Endothelial cell of umbilical vein (primary cell): ENCODE results near the gene GSDME. TPM values are rescaled to one million over a fixed set of nuclear protein-coding genes. Genes with fewer than 3 reads are reported as not detected.

Source experiments
- BruUV-seq: library from RNA; stranded (reverse); fragments of 400-500 nt; replicated peaks from 2 replicates; lab custom pipeline; 2021; lab: Mats Ljungman, UMichigan
- CTCF ChIA-PET: fragments of 300-600, 350-600 bp; sonication (Branson Sonifier 250); formaldehyde crosslinking; loops from one replicate; lab custom pipeline; 2021; ENCODE audit warnings: antibody characterized with exemption, inconsistent platforms; lab: Charles Lee
- POLR2A ChIA-PET: fragments of 300-600, 350-600 bp; sonication (Branson Sonifier 250); formaldehyde crosslinking; loops from one replicate; lab custom pipeline; 2021; ENCODE audit warnings: antibody characterized with exemption, inconsistent platforms; lab: Charles Lee
- DNase-seq: peaks from one replicate; pipeline ENCODE4 v3.0.0-alpha.2; 2011; ENCODE audit warnings: low read depth, low spot score
- FAIRE-seq: peaks from 2 replicates; lab custom pipeline; 2011; peaks lifted over from hg19 to GRCh38; lab: Jason Lieb, UNC
- H2AFZ ChIP-seq: 2 replicates; pipeline ENCODE4 v1.6.0; 2012; ENCODE audit warnings: low read depth, low read length, control low read depth, inconsistent platforms
- H3K27ac ChIP-seq: 2 replicates; pipeline ENCODE4 v1.5.1; 2011; ENCODE audit warnings: low read depth, mild to moderate bottlenecking, control low read depth, low read length, moderate library complexity; ENCODE audit not compliant: insufficient read depth
- H3K27me3 ChIP-seq, 2 experiments: 2 replicates each; pipeline versions ENCODE4 v1.6.0 to v1.6.1; 2011; ENCODE audit warnings: low read length in 2 of 2, mixed read lengths in 1 of 2; ENCODE audit not compliant: control insufficient read depth in 2 of 2, insufficient read depth in 2 of 2
- H3K36me3 ChIP-seq, 2 experiments: 2 replicates in 1 of 2; 3 replicates in 1 of 2; pipeline ENCODE4 v1.5.1; 2011; ENCODE audit warnings: low read length in 2 of 2, mild to moderate bottlenecking in 1 of 2, moderate library complexity in 1 of 2; ENCODE audit not compliant: control insufficient read depth in 2 of 2, insufficient read depth in 2 of 2; ENCODE audit errors: extremely low read depth in 1 of 2
- H3K4me1 ChIP-seq: 3 replicates; pipeline ENCODE4 v1.5.1; 2011; ENCODE audit warnings: mild to moderate bottlenecking, low read length; ENCODE audit not compliant: control insufficient read depth, insufficient read depth; ENCODE audit errors: extremely low read depth
- H3K4me2 ChIP-seq: 2 replicates; pipeline ENCODE4 v1.6.1; 2011; ENCODE audit warnings: low read length, control low read depth, mixed read lengths; ENCODE audit not compliant: insufficient read depth
- H3K4me3 ChIP-seq, 3 experiments: fragments of 200-600 bp in 1 of 3; sonication (generic), shearing (Covaris generic) in 1 of 3; replicated peaks in 1 of 3; 2 replicates each; pipeline ENCODE4 v1.5.1; 2011 to 2016; ENCODE audit warnings: control low read depth in 3 of 3, low read length in 3 of 3, mild to moderate bottlenecking in 2 of 3, inconsistent platforms in 1 of 3, low read depth in 1 of 3, moderate library complexity in 1 of 3; ENCODE audit not compliant: insufficient read depth in 1 of 3
- H3K79me2 ChIP-seq: 2 replicates; pipeline ENCODE4 v1.6.0; 2012; ENCODE audit warnings: low read length, inconsistent platforms; ENCODE audit not compliant: control insufficient read depth, insufficient read depth
- H3K9ac ChIP-seq: replicated peaks from 2 replicates; pipeline ENCODE3; 2011; ENCODE audit warnings: low read length, control low read depth; ENCODE audit not compliant: insufficient read depth; ENCODE audit errors: extremely low read depth
- H3K9me1 ChIP-seq: replicated peaks from 3 replicates; pipeline ENCODE4 v1.6.0; 2011; ENCODE audit warnings: mild to moderate bottlenecking, low read length; ENCODE audit not compliant: control insufficient read depth, insufficient read depth; ENCODE audit errors: extremely low read depth
- H3K9me3 ChIP-seq: replicated peaks from 2 replicates; pipeline ENCODE4 v1.5.1; 2012; ENCODE audit warnings: low read length, inconsistent platforms; ENCODE audit not compliant: control insufficient read depth, insufficient read depth
- H4K20me1 ChIP-seq: replicated peaks from 2 replicates; pipeline ENCODE3; 2011; ENCODE audit warnings: mild to moderate bottlenecking, low read length; ENCODE audit not compliant: control insufficient read depth, insufficient read depth; ENCODE audit errors: extremely low read depth
- CTCF ChIP-seq, 2 donors: IDR thresholded peaks; 1 replicate in 1 of 2; 2 replicates in 1 of 2; pipeline ENCODE4 v1.5.1; 2011; ENCODE audit warnings: low read length in 2 of 2, mild to moderate bottlenecking in 2 of 2, moderate library complexity in 2 of 2, control low read depth in 1 of 2, inconsistent platforms in 1 of 2, low read depth in 1 of 2; ENCODE audit not compliant: insufficient read depth in 1 of 2; ENCODE audit errors: extremely low read depth in 1 of 2
- EZH2 ChIP-seq: IDR thresholded peaks from 2 replicates; pipeline ENCODE4 v1.6.1; 2012; ENCODE audit warnings: borderline replicate concordance, low read depth, mild to moderate bottlenecking, moderate library complexity, low read length, inconsistent platforms; ENCODE audit not compliant: severe bottlenecking
- FOS ChIP-seq: IDR thresholded peaks from 2 replicates; pipeline ENCODE4 v1.6.1; 2011; ENCODE audit warnings: mild to moderate bottlenecking, low read length, moderate library complexity, borderline replicate concordance; ENCODE audit not compliant: insufficient read depth
- GATA2 ChIP-seq: IDR thresholded peaks from 2 replicates; pipeline ENCODE4 v1.7.0; 2011; ENCODE audit warnings: low read depth, mild to moderate bottlenecking, moderate library complexity, mixed read lengths, low read length; ENCODE audit not compliant: insufficient read length, insufficient read depth
- JUN ChIP-seq: IDR thresholded peaks from 2 replicates; pipeline ENCODE4 v1.6.1; 2011; ENCODE audit warnings: borderline replicate concordance, low read depth; ENCODE audit not compliant: insufficient read length, insufficient read depth
- MAX ChIP-seq: IDR thresholded peaks from 2 replicates; pipeline ENCODE4 v1.6.1; 2011; ENCODE audit not compliant: insufficient read depth, insufficient read length
- MYC ChIP-seq: IDR thresholded peaks from one replicate; pipeline ENCODE4 v1.6.1; 2011; ENCODE audit warnings: mild to moderate bottlenecking, low read depth, low read length
- POLR2A ChIP-seq: IDR thresholded peaks from 2 replicates; pipeline ENCODE4 v1.6.1; 2012; ENCODE audit warnings: low read depth, mild to moderate bottlenecking, control low read depth, low read length
- POLR2AphosphoS5 ChIP-seq: IDR thresholded peaks from 2 replicates; pipeline ENCODE4 v1.6.1; 2012; ENCODE audit warnings: low read depth, mild to moderate bottlenecking, control low read depth, low read length, moderate library complexity; ENCODE audit not compliant: insufficient read depth
- dilution Hi-C: fragments of 300-500 bp; cut with MboI; formaldehyde crosslinking; loops from one replicate; pipeline ENCODE4 v1.15.0; 2019; ENCODE audit warnings: low sequenced_read_pairs; ENCODE audit not compliant: extremely low pct_ligation_motif_present
- intact Hi-C: fragments of 100-400 bp; cut with micrococcal nuclease; formaldehyde crosslinking; loops from one replicate; pipeline ENCODE4 v1.10.0; 2022
- polyA plus RNA-seq, 4 experiments: library from polyadenylated mRNA; depleted of rRNA in 3 of 4; stranded (reverse) in 3 of 4; unstranded in 1 of 4; fragments of >200 nt; gene quantifications; 2 replicates each; pipeline versions ENCODE4 v1.2.1 to v1.2.3, GENCODE V29; 2011 to 2012; ENCODE audit warnings: missing spikeins in 1 of 4
- total RNA-seq: library from RNA; stranded (reverse); gene quantifications from 2 replicates; pipeline ENCODE4 v1.2.3, GENCODE V29; 2021

The GSDME gene
- total and polyA plus RNA-seq, 2 donors (not counting 3 experiments of a cell fraction or from before 2014, with no cell fraction given) = 21.1 to 23.4 TPM

GRCh38 chr7:24793982-24794648 is 36.9 kb upstream of the GSDME start:
- no peaks in the 10 kb centered on the region for H4K20me1 ChIP-seq
- POLR2A ChIA-PET = no interaction called here
- BruUV-seq = no TSS peak
- CTCF ChIA-PET = interaction anchor here (1.8 kb wide), 1 partner anchor 18 kb away, joined by 4 read pairs; no protein-coding TSS in a partner anchor
- H2AFZ ChIP-seq = no peak overlapping the region
- no peak for DNase-seq
- TF ChIP-seq EZH2 (no peak), JUN (no peak), POLR2A (no peak), CTCF (IDR thresholded peaks at IDR 0.05; ENCODE audit: extremely low read depth in 1 of 2, insufficient read depth in 1 of 2, low read depth in 1 of 2, low read length in 2 of 2) (no peak), GATA2 (no peak), FOS (no peak), MAX (no peak), POLR2AphosphoS5 (no peak), MYC (no peak)
- no peaks in the 10 kb centered on the region for H3K9me1 ChIP-seq
- no peaks in the 10 kb centered on the region for H3K79me2 ChIP-seq
- no peaks in the 10 kb centered on the region for H3K9me3 ChIP-seq
- H3K27me3 ChIP-seq = no peaks in the 10 kb centered on the region
- H3K4me2 ChIP-seq = no peak overlapping the region
- H3K4me3 ChIP-seq = no peak overlapping the region
- dilution Hi-C loops = no loop called here
- H3K9ac ChIP-seq = no peak overlapping the region
- H3K36me3 ChIP-seq = no peaks in the 10 kb centered on the region
- FAIRE-seq = no peak
- H3K27ac ChIP-seq = no peak overlapping the region
- no peaks in the 10 kb centered on the region for H3K4me1 ChIP-seq
- intact Hi-C loops = no loop called here
